Measurements from ENCODE around the gene PRKCG.

Gene PRKCG

GRCh38 chr19:53880711-53881481, 1.1 kb upstream of the PRKCG start:
- H3K27ac Mint-ChIP-seq = no peak overlapping the region
- peaks cover 33% of the 10 kb centered on the region for H3K4me1 Mint-ChIP-seq (ENCODE audit: low read depth)
- no peak overlapping the region for H3K4me3 Mint-ChIP-seq
- H3K27me3 Mint-ChIP-seq = peaks cover 5% of the 10 kb centered on the region
- no peaks in the 10 kb centered on the region for H3K36me3 Mint-ChIP-seq
- no peaks in the 10 kb centered on the region for H3K9me3 Mint-ChIP-seq (ENCODE audit: low read depth)

- Mint-ChIP-seq H3K27ac (no peak overlapping the region), H3K36me3 (no peaks in the 10 kb centered on the region), H3K9me3 (ENCODE audit: low read depth) (no peaks in the 10 kb centered on the region), H3K4me3 (peak overlapping the region; percentile 27), H3K4me1 (ENCODE audit: low read depth) (peaks cover 21% of the 10 kb centered on the region), H3K27me3 (peaks cover 5% of the 10 kb centered on the region)
Observed at GRCh38 chr19:53882391-53883050, 524 bp downstream of the PRKCG start.

- H3K4me1 Mint-ChIP-seq (ENCODE audit: low read depth) = peaks cover 15% of the 10 kb centered on the region
- no peak overlapping the region for H3K4me3 Mint-ChIP-seq
- H3K9me3 Mint-ChIP-seq (ENCODE audit: low read depth) = no peaks in the 10 kb centered on the region
- peaks cover 5% of the 10 kb centered on the region for H3K27me3 Mint-ChIP-seq
- no peaks in the 10 kb centered on the region for H3K36me3 Mint-ChIP-seq
- H3K27ac Mint-ChIP-seq = no peak overlapping the region
Observed at GRCh38 chr19:53883231-53883661, 1.2 kb downstream of the PRKCG start.

- H3K4me1 Mint-ChIP-seq (ENCODE audit: low read depth) = peaks cover 12% of the 10 kb centered on the region
- no peaks in the 10 kb centered on the region for H3K9me3 Mint-ChIP-seq (ENCODE audit: low read depth)
- peak overlapping the region; percentile 24 for H3K4me3 Mint-ChIP-seq
- no peaks in the 10 kb centered on the region for H3K36me3 Mint-ChIP-seq
- no peak overlapping the region for H3K27ac Mint-ChIP-seq
- peaks cover 5% of the 10 kb centered on the region for H3K27me3 Mint-ChIP-seq
Observed at GRCh38 chr19:53883741-53884140, 1.7 kb downstream of the PRKCG start.

GRCh38 chr19:53884256-53884655, 2.3 kb downstream of the PRKCG start:
- Mint-ChIP-seq H3K4me1 (ENCODE audit: low read depth) (peaks cover 8% of the 10 kb centered on the region), H3K9me3 (ENCODE audit: low read depth) (no peaks in the 10 kb centered on the region), H3K36me3 (no peaks in the 10 kb centered on the region), H3K4me3 (no peak overlapping the region), H3K27ac (no peak overlapping the region), H3K27me3 (peaks cover 5% of the 10 kb centered on the region)

GRCh38 chr19:53885036-53885435, 3.0 kb downstream of the PRKCG start:
- Mint-ChIP-seq H3K4me1 (ENCODE audit: low read depth) (peaks cover 9% of the 10 kb centered on the region), H3K9me3 (ENCODE audit: low read depth) (no peaks in the 10 kb centered on the region), H3K4me3 (no peak overlapping the region), H3K27me3 (peaks cover 5% of the 10 kb centered on the region), H3K36me3 (no peaks in the 10 kb centered on the region), H3K27ac (no peak overlapping the region)

GRCh38 chr19:53892301-53892980, 10.4 kb downstream of the PRKCG start:
- Mint-ChIP-seq H3K27me3 (peaks cover 24% of the 10 kb centered on the region), H3K36me3 (no peaks in the 10 kb centered on the region), H3K27ac (no peak overlapping the region)

GRCh38 chr19:53892981-53893325, 11.0 kb downstream of the PRKCG start:
- Mint-ChIP-seq H3K36me3 (no peaks in the 10 kb centered on the region), H3K4me1 (ENCODE audit: low read depth) (peaks cover 3% of the 10 kb centered on the region), H3K9me3 (ENCODE audit: low read depth) (no peaks in the 10 kb centered on the region), H3K27ac (no peak overlapping the region), H3K4me3 (no peak overlapping the region), H3K27me3 (peaks cover 25% of the 10 kb centered on the region)

More at GRCh38 chr19:53892301-53892980, 10.4 kb downstream of the PRKCG start:
- Mint-ChIP-seq H3K4me3 (no peak overlapping the region), H3K9me3 (ENCODE audit: low read depth) (no peaks in the 10 kb centered on the region), H3K4me1 (ENCODE audit: low read depth) (peaks cover 3% of the 10 kb centered on the region)

- Mint-ChIP-seq H3K27ac (no peak overlapping the region), H3K4me3 (no peak overlapping the region), H3K27me3 (peaks cover 32% of the 10 kb centered on the region), H3K4me1 (ENCODE audit: low read depth) (peaks cover 5% of the 10 kb centered on the region), H3K36me3 (no peaks in the 10 kb centered on the region), H3K9me3 (ENCODE audit: low read depth) (no peaks in the 10 kb centered on the region)
Observed at GRCh38 chr19:53894707-53895106, 12.7 kb downstream of the PRKCG start.

- Mint-ChIP-seq H3K4me3 (no peak overlapping the region), H3K4me1 (ENCODE audit: low read depth) (peaks cover 2% of the 10 kb centered on the region), H3K27me3 (peaks cover 28% of the 10 kb centered on the region), H3K9me3 (ENCODE audit: low read depth) (no peaks in the 10 kb centered on the region), H3K27ac (no peak overlapping the region), H3K36me3 (no peaks in the 10 kb centered on the region)
Observed at GRCh38 chr19:53896682-53897081, 14.7 kb downstream of the PRKCG start.

GRCh38 chr19:53897459-53897858, 15.5 kb downstream of the PRKCG start:
- H3K27ac Mint-ChIP-seq = no peak overlapping the region
- H3K9me3 Mint-ChIP-seq (ENCODE audit: low read depth) = no peaks in the 10 kb centered on the region
- no peaks in the 10 kb centered on the region for H3K36me3 Mint-ChIP-seq
- peaks cover 2% of the 10 kb centered on the region for H3K4me1 Mint-ChIP-seq (ENCODE audit: low read depth)
- peaks cover 26% of the 10 kb centered on the region for H3K27me3 Mint-ChIP-seq
- no peak overlapping the region for H3K4me3 Mint-ChIP-seq

GRCh38 chr19:53898166-53898565, 16.2 kb downstream of the PRKCG start:
- H3K27ac Mint-ChIP-seq = no peak overlapping the region
- no peak overlapping the region for H3K4me3 Mint-ChIP-seq
- no peaks in the 10 kb centered on the region for H3K36me3 Mint-ChIP-seq
- H3K4me1 Mint-ChIP-seq (ENCODE audit: low read depth) = peaks cover 2% of the 10 kb centered on the region
- no peaks in the 10 kb centered on the region for H3K9me3 Mint-ChIP-seq (ENCODE audit: low read depth)
- peaks cover 30% of the 10 kb centered on the region for H3K27me3 Mint-ChIP-seq

GRCh38 chr19:53898636-53899341, 16.8 kb downstream of the PRKCG start:
- Mint-ChIP-seq H3K36me3 (no peaks in the 10 kb centered on the region), H3K4me3 (no peak overlapping the region), H3K27ac (no peak overlapping the region), H3K4me1 (ENCODE audit: low read depth) (peaks cover 2% of the 10 kb centered on the region), H3K9me3 (ENCODE audit: low read depth) (no peaks in the 10 kb centered on the region), H3K27me3 (peaks cover 29% of the 10 kb centered on the region)

- Mint-ChIP-seq H3K4me1 (ENCODE audit: low read depth) (peaks cover 2% of the 10 kb centered on the region), H3K36me3 (no peaks in the 10 kb centered on the region), H3K27ac (no peak overlapping the region), H3K9me3 (ENCODE audit: low read depth) (no peaks in the 10 kb centered on the region), H3K27me3 (peaks cover 36% of the 10 kb centered on the region), H3K4me3 (no peak overlapping the region)
Observed at GRCh38 chr19:53900191-53900860, 18.3 kb downstream of the PRKCG start.
